Ramos (cell line): ENCODE results near the gene CPEB4.

Source experiments
- in situ Hi-C: fragments of 300-500 bp; cut with MboI; formaldehyde crosslinking; loops from one replicate; pipeline ENCODE4 v1.14.3; 2022; ENCODE audit warnings: low sequenced_read_pairs; ENCODE audit not compliant: unreplicated experiment

Gene CPEB4

DNA sequence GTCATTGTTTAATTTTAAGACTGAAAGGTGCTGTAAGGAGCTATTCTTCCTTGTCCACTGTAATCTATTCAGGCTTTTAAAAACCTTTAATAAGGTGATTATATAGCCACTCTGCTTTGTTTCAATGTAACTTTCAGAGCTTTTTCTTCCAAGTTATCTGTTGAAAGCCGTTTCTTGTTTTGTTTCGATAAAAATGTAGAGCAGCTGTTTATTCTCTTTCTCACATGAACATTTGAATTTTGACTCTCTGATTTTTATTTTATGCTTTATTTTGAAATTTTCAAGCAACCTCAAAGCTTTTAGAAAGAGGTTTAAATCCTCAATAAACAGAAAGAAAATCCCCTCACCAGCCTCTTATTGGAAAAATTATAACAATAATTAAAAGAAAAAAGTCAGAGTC lies 47.2 kb downstream of the CPEB4 start:
- in situ Hi-C loops, result no loop called here

DNA sequence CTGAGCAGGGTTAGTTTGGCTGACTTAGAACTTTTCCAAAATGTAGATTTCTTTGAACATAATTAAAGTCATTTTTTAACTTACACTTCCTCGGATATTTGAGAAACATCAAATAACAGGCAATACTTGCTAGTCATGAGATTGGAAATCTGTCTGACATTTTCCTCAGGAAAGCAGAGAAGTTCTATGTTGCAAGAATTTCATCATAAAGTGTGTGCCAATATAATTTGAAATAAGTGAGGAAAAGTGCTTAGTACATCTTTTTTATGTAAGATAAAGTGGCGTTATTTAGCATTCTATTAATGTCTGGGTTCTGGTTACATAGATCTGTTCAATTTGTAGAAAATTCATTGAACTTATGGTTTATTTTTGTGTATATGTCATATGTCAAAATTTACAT lies 52.1 kb downstream of the CPEB4 start:
- in situ Hi-C loops, result no loop called here

DNA sequence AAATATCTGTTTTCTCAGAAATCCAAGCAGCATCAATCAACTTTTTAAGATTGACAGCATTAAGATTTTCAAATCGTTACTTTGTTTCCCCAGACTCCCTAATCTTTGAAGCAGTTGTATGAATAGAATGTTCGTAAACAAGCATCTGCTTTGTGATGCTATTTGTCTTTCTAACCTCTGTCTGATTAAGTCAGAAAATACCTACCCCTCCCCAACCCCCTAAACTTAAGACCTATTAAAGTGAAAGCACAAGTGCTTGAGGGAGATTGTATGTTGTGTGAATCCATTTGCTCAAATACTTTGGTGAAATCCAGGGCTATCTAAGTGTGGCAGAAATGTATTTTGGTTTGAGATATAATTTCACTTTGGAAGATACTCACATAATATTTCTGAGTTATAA lies 53.0 kb downstream of the CPEB4 start:
- in situ Hi-C loops, result no loop called here

DNA sequence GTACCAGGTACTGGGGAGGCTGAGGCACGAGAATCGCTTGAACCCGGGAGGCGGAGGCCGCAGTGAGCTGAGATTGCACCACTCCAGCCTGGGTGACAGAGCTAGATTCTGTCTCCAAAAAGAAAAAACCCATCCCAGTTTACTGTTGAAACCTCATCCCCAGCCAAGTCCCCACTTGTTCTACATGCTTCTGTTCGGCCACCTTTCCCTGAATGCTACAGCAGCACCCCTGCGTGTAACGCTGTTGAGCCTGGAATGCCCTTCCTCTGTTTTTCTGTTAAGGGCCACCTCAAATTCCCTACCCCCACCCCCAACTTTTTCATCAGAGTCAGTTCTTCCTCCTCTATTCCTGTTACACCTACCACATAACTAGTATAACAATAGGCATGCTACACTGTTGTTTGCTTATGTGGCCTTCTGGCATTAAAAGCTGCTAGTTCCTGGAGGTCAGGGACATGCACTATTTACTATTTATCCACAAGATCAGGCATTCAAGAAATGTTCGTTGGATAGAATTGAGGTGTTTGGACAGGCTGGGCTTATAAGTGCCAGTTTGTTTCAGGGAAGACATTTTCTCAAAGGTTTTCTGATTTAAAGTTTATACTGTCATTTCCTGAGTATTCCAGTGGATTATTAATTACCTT lies 53.7 kb downstream of the CPEB4 start:
- in situ Hi-C loops, result no loop called here

DNA sequence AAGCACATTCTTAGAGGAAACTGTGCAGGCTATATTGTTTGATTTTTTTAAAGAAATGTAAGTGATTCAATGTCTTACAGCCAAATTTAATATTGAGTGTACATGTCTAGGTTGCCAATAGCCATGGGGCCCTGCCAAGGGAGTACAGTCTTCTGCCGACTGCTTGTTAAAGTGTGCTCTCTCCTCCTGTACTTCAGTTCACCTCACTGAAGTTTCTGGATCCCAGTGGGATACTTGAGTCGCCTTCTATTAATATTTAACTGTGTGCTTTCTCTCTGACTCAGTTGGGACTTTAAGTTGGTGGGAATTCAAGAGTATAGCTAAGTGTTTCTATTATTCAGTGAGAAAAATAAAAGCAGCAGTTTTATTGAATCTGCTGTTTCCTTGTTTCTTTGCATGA lies 56.4 kb downstream of the CPEB4 start:
- in situ Hi-C loops, result no loop called here

DNA sequence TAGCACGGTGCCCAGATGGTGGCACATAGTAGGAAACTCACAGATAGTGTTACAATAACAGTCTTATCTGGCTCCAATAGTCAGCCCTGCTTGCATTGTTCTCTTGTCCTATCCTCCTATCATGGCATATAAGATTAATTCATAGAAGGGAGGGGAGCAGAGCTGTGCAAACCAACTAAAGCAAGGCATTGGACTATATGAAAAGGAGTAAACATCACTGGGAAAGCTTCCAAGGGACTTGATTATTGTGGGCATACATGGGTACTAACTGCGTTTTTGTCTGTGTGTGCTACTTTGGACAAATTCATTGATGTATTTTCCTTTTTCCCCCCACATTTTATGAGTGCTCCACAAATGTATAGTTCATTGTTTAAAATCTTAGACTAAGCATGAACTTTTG lies 57.0 kb downstream of the CPEB4 start:
- in situ Hi-C loops, result no loop called here

DNA sequence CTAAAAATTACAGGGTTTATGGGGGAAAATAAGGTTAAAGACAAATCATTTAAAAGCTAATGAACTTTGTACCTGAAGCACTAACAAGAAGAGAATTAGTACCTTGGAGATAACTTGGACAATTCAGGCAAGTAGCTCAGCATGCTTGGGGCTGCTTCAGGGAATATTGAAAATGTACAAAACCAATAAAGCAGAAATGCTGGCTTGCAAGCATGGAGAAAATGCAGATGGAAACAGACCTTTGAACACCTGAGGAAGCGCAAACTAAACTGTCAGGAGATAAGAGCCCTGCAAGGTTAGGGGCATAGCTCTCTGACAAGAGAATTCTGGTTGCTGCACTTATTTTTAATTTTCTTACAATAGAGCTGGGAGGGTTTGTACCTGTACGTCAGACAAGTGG lies 58.2 kb downstream of the CPEB4 start:
- in situ Hi-C loops, result no loop called here

DNA sequence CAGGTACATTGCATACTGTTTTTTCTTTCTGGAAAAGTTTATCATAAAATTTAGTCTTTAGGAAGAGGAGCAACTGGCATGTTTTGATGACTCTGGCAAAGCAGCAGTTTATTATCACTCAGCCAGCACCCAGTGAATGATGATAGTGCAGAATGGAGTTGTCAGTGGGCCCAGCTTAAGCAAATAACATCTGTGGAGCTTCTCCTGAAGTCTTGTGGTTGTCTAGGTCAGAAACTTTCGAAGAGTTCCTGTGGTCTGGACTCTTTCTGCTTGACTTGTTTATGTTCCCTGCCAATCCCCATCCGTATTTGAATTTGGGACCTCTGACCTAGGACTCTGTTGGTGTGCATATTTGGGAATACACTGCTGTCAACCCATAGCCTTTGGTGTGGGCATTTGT lies 62.7 kb downstream of the CPEB4 start:
- in situ Hi-C loops, result no loop called here

DNA sequence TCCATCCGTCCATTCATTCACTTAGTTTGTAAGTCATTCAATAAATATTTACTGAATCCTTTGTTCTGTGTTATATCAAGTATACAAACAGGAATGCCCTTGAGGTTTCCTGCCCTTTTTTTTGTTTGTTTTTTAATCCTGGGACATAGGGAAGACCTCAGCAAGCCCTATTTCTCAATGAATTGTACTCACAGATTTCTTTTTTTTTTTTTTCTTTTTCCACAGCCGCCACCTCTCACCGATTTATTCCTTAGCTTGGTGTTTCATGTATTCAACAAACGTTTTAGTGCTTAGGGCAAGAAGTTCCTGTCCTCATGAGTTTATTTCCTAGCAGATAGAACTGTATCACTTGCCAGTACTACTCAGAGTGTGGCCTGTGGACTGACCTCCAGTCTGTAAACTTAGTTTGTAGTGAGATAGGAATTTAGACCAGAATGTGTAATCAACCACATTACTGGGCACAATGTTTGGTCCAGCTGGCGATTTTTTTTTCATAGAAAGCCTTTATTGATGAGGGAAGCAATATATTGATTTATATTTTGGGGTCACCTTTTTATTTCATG lies 65.5 kb downstream of the CPEB4 start:
- in situ Hi-C loops, result no loop called here

DNA sequence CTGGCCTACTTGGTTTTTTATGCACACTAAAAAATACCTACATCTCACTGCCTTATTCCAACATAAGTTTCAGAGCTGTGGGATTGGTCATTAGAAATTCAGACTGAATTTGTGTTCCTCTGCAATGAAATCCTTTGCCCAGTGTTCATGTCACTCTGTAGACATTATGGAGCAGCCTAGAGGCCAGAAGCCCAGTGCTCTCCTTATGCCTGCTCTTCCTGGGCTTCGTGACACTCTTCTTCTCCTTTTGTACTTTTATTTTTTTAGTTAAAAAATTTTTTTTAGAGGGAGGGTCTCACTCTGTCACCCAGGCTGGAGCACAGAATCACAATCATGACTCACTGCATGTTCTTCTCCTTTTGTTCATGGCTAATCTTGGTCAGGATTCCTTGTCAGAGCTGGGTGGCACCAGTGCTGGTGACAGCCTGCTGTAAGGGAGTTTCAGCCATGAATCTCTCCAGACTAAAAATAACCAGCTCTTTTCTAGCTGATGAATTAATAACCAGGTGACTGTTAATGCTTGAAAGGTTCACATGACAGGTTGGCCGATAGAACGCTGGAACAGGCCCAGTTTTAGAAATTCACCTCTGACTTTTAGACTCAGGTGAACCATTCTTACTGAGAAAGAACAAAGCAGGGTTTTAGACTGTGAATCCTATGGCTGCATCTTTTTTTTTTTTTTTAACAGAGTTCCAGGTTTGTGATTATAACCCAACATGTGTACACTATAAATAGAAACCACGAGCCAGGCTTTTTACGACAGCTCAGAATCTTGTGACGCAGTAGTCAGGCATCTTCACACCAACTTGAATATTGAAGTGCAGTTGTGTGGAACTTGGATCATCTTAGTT lies 66.7 kb downstream of the CPEB4 start:
- in situ Hi-C loops, result no loop called here

DNA sequence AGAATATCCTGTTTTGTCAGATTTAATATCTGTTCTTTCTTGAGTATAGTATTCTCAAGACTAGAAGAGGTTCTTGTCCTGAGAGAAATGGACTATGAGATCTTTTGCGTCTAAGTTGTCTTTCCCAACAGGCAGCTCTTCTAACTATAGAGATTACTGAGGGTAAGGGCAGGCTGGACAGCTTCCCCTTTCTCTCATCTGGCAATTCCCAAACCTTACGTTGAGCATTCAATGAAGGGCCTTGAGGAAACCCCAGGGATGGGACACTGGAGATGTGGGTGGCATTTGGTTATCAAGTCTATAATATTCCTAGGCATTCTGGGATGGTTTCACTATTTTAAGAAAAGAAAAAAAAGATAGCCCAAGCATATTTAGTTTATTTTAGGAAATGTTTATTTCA lies 72.8 kb downstream of the CPEB4 start:
- in situ Hi-C loops, result no loop called here

DNA sequence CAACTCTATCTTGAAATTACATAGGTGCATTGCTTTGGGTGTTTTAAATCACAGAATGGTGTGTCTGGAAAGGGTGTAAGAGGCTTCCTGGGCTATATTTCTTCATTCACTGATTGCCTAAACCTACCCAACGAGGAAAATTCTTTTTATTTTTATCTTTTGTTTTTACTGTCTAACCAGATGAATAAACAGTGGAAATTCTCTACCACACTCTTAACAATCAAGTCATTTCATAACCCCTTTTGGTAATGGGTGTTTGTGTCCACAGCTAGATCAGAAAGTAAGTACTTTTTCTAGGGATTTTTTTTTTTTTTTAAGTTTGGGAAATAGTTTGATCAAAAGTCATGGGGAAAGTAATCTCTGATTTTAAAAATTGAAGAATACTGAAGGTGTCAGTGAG lies 73.3 kb downstream of the CPEB4 start:
- in situ Hi-C loops, result no loop called here

DNA sequence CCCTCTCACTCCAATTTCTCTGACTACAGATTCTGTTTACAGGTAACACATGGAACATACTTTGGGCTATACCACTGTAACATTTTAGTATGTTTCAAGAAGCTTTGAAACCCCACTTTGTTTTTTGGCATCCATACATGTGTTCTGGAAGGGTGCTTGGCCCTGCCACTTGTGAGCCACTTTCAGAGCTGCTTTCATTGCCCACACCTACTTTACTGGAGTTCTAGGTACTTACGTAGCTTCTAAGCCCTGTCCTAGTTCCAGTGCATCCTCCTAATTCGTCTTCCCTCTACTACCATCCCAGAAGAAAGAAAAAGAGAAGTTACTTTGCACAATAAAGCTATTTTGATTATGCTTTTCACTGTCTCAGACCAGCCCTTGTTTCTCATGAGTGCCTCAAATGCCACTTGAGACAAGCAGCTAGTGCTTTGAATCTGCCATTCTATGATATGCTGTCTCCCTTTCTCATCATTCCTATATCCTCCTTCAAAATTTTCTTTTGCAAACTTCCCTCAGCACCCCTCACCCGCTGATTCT lies 74.4 kb downstream of the CPEB4 start:
- in situ Hi-C loops, result no loop called here

DNA sequence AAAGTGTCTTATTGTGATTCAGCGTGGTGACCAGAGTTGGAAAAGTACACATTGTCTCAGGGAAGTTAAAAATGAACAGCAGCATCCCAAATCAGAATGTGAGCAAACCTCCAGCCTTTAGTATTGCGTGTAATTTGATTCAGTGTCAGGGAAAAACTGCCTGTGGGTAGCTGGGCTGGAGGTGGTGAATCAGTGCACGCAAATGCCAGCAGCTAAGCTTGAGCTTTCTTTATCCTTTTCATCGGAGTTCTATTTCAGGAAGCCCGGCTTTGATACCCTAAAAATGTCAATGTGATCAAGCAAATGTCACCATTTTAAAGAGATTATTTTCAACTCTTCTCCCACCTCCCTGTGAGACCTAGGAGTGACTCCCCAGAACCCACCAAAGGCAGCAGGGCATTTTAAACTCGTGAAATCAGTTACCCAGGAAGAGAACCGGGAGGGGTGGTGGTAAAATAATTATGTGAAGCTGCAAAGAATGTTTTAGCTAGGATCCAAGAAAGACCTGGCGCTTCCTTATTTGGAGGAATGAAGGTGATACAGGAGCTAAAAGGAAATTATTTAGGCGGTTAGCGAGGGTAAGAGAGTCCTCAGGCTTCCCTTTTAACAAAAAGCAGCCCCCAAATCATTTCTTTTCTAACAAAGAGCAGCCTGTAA lies 75.2 kb downstream of the CPEB4 start:
- in situ Hi-C loops, result no loop called here

DNA sequence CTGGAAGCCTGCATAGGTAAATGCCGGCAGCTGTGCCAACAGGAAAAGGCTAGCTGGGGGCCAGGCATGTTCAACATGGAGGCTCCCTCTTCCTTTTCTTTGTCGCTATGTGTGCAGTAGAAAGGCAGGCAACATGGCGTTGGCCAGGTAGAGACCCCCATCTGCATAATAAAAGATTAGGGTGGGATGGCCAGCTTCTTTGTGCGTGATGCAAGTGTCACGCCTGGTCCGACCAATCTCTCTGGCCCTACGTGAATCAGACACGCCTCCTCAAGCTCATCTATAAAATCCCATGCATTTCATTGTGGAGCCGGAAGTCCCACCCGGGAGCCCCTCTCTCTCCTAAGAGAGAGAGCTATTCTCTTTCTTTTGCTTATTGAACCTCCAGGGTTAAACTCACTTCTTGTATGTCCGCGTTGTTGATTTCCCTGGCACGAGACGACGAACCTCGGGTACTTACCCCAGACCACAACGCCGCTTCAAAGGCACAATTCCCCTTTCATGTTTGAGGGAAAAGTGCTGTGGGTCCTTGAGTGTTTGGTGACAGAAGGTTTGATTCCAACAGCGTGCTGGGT lies 75.8 kb downstream of the CPEB4 start:
- in situ Hi-C loops, result no loop called here

DNA sequence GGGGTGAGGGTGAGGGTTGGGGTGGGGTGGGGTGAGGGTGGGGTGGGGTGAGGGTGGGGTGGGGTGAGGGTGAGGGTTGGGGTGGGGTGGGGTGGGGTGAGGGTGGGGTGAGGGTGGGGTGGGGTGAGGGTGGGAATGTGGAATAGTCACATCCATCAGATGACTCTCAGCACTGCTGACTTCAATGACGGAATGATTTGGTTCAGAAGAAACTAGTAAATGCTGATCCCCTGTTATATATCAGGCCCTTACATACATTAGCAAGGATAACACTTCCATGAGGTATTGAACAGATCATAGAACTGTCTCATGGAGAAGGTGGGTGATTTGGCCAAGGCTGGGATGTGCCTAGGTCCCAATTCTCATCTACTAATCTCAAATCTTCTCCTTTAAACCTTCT lies 76.4 kb downstream of the CPEB4 start:
- in situ Hi-C loops, result no loop called here

DNA sequence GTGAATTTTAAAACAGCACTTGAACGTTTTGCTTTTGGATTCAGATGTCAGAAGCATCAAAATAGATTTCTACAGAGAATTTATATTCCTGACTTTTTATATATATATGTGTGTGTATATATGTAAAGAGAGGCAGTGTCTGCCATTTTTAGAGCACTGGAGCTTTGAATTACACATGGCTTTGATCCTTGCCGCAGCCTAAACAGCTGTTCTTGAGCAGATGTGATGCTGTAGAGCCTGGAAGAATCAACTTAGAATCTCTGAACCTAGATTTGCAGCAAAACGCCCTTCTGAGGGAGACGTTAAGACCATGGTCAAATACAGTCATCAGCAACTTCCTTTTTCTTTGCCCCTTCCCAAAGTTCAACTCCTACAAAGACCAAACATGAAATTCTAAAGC lies 79.1 kb downstream of the CPEB4 start:
- in situ Hi-C loops, result no loop called here

DNA sequence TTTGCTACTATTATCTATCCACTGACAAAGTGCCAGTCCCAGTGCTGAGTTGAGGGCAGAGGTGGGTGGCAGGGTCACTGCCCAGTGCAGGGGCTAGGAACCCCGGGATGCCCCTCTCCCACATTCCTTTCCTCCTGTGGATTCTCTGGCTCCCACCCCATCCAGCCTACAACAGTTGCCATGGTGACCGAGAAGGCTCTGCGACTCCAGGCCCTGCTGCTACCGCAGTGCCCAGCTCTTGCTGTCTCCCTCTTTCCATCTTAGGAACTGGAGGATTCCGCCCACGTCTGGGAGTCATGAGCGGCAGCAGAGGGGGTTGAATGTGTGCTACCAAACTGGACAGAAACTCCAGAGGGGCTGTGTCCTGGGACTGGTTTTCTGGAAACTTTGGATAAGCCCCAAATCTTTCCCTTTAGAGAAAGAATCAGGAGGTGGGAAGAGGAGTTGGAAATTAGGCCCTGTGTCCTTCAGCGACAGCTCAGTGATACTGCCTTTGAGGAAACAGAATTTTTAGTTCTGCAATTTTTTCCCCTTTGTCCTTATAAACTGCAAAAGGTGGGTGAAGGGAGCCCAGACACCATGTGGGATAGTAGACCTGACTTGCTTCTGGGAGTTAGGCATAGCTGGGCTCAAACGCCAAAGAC lies 80.1 kb downstream of the CPEB4 start:
- in situ Hi-C loops, result no loop called here

DNA sequence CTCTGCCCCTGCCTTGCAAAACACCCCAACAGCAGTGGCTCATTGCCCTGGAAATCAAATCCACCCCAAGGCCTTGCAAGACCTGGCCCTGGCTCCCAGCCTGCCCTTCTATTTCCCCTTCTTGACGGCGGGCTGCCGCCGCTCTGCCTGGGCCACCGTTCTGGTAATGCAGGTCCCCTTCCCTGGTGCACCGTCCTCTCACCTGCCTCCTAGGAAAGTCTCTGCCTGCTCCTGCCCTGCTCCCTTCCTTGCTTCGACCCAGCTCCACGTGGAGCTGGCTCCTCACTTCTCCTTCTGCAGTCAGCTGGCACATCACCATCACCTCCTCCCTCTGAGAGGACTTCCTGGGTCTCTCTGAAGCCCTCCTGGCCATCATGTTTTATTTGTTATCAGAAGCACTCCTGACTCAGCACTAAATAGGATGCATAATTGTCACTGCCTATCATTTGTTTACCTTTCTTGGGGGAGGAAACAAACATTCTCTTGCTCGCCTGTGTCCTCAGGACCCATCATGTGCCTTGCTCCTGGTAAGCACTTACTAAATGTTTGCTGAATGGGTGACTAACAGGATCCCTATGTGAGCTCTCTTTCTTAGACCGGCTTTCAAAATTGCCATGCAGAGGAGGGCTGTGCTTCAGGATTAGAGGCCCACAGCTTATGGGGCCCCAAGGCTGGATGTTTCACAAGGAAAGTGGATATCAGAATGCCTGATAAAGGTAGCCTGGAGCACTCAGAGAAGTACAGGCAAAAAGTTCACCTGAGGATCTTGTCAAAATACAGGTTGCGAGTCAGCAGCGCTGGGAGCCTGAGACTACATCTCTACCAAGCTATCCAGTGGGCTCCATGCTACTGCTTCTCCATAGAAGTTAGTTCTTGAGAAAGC lies 81.3 kb downstream of the CPEB4 start:
- in situ Hi-C loops, result loop anchor here (5.0 kb wide), 1 partner anchor 347 kb away; no protein-coding TSS in a partner anchor
